SH-SY5Y (cell line): ENCODE results near the gene SV2C.

ENCODE experiments used
- GATA2 ChIP-seq: IDR thresholded peaks from 2 replicates; pipeline ENCODE4 v1.6.1; 2011; ENCODE audit warnings: mild to moderate bottlenecking, low read depth, low read length
- GATA3 ChIP-seq: IDR thresholded peaks from 2 replicates; pipeline ENCODE4 v1.6.1; 2011; ENCODE audit warnings: low read depth, mild to moderate bottlenecking, low read length, moderate library complexity

SV2C gene

GRCh38 chr5:76229900-76230299 lies 146.7 kb downstream of the SV2C start:
- TF ChIP-seq GATA3 = no peak
- no peak for TF ChIP-seq GATA2

- TF ChIP-seq GATA3 (no peak), GATA2 (no peak)
Measured at GRCh38 chr5:76230711-76231285, 147.6 kb downstream of the SV2C start.

GRCh38 chr5:76234665-76235064 lies 151.5 kb downstream of the SV2C start:
- TF ChIP-seq GATA3 (no peak), GATA2 (no peak)

- TF ChIP-seq GATA2 = no peak
- TF ChIP-seq GATA3 = no peak
Measured at GRCh38 chr5:76236684-76237083, 153.5 kb downstream of the SV2C start.

GRCh38 chr5:76240336-76240735 lies 157.2 kb downstream of the SV2C start:
- TF ChIP-seq GATA2 (no peak), GATA3 (no peak)

GRCh38 chr5:76245590-76245989 lies 162.4 kb downstream of the SV2C start:
- TF ChIP-seq GATA3 (peak; percentile 27; the same call in 1 of the 2 replicates), GATA2 (peak; percentile 74)

- no peak for TF ChIP-seq GATA3
- TF ChIP-seq GATA2 = no peak
Measured at GRCh38 chr5:76249621-76250020, 166.4 kb downstream of the SV2C start.

- no peak for TF ChIP-seq GATA2
- TF ChIP-seq GATA3 = no peak
Measured at GRCh38 chr5:76250463-76250862, 167.3 kb downstream of the SV2C start.

- no peak for TF ChIP-seq GATA3
- TF ChIP-seq GATA2 = no peak
Measured at GRCh38 chr5:76251656-76252055, 168.5 kb downstream of the SV2C start.

- TF ChIP-seq GATA3 (no peak), GATA2 (no peak)
Measured at GRCh38 chr5:76252437-76252836, 169.3 kb downstream of the SV2C start.

GRCh38 chr5:76256116-76256889 lies 173.1 kb downstream of the SV2C start:
- TF ChIP-seq GATA2 (no peak), GATA3 (no peak)

GRCh38 chr5:76257225-76257833 lies 174.1 kb downstream of the SV2C start:
- no peak for TF ChIP-seq GATA3
- no peak for TF ChIP-seq GATA2

GRCh38 chr5:76257897-76258296 lies 174.7 kb downstream of the SV2C start:
- no peak for TF ChIP-seq GATA2
- no peak for TF ChIP-seq GATA3

GRCh38 chr5:76264681-76265080 lies 181.5 kb downstream of the SV2C start:
- TF ChIP-seq GATA3 = no peak
- TF ChIP-seq GATA2 = no peak

GRCh38 chr5:76269259-76269931 lies 186.2 kb downstream of the SV2C start:
- TF ChIP-seq GATA2 (no peak), GATA3 (no peak)

GRCh38 chr5:76269932-76270610 lies 186.9 kb downstream of the SV2C start:
- TF ChIP-seq GATA2 (no peak), GATA3 (no peak)
